Breast epithelium (tissue), 3 donors: ENCODE results near the gene RGS21.

Experiments
- POLR2AphosphoS5 ChIP-seq, 3 donors: sonication (generic); formaldehyde crosslinking; IDR thresholded peaks; one replicate each; pipeline ENCODE4 v1.6.1; 2017; ENCODE audit warnings: antibody characterized with exemption in 3 of 3
- TF ChIP-seq, protein P1 (sequence below), 3 donors: fragments of 450-650 bp; IDR thresholded peaks; one replicate each; pipeline ENCODE4 v1.5.1; 2016 to 2017; ENCODE audit warnings: antibody characterized with exemption in 3 of 3, mild to moderate bottlenecking in 3 of 3, moderate library complexity in 3 of 3

DNA sequence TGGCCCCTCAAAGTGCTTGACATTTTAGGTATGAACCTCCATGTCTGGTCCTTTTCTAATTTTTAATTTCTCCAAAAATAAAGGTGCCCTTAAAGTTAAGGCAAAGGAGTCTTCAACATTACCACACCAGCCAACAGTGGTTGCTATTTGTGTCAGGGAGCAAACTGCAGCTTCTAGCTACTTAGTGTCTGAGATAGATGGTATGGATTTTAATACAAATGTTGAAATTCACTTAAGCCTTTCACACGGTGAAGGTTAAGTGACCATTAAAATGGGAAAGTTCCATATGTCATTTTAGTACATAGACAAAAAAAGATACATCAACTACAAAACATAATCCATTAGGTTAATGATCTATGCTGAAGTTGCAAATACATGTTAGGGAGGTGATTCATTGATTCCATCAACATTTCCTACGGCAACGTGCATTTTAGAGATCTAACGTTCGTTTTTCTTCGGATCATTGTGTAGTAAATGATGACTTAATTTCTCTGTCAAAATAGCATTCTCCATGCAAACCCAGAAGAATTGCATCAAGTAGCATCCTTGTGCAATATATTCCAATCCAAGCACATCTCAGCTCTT, 48.2 kb upstream of the RGS21 start:
- TF ChIP-seq, protein P1, sequence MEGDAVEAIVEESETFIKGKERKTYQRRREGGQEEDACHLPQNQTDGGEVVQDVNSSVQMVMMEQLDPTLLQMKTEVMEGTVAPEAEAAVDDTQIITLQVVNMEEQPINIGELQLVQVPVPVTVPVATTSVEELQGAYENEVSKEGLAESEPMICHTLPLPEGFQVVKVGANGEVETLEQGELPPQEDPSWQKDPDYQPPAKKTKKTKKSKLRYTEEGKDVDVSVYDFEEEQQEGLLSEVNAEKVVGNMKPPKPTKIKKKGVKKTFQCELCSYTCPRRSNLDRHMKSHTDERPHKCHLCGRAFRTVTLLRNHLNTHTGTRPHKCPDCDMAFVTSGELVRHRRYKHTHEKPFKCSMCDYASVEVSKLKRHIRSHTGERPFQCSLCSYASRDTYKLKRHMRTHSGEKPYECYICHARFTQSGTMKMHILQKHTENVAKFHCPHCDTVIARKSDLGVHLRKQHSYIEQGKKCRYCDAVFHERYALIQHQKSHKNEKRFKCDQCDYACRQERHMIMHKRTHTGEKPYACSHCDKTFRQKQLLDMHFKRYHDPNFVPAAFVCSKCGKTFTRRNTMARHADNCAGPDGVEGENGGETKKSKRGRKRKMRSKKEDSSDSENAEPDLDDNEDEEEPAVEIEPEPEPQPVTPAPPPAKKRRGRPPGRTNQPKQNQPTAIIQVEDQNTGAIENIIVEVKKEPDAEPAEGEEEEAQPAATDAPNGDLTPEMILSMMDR (IDR thresholded peaks at IDR 0.05) = no peak
- no peak for TF ChIP-seq POLR2AphosphoS5 (IDR thresholded peaks at IDR 0.05)
